Activated T-helper 17 cell treated with anti-CD3 and anti-CD28 coated beads, Interleukin-2, amount 50 U/mL, for 72 hours (primary cell): ENCODE results near the gene RNPS1. TPM values are rescaled to one million over a fixed set of nuclear protein-coding genes. Genes with fewer than 3 reads are reported as not detected.
A peak's percentile ranks its signal among the peaks of the same experiment; 100 is the strongest.
"Not testable (repeated sequence)": the region's sequence is repeated elsewhere in the genome, so short reads cannot be mapped to it uniquely, and the experiment has no call there.

ENCODE experiments used
- ATAC-seq: fragments of 150-1000 bp; cut with Tn5 transposase; replicated peaks from 2 replicates; pipeline ENCODE4 v1.10.0; 2021; ENCODE audit warnings: mild to moderate bottlenecking, moderate library complexity
- H3K27ac Mint-ChIP-seq: one replicate; pipeline ENCODE4 v1.8.0; 2022; ENCODE audit warnings: mixed read lengths
- H3K27me3 Mint-ChIP-seq: one replicate; pipeline ENCODE4 v1.8.0; 2022; ENCODE audit warnings: mixed read lengths
- H3K36me3 Mint-ChIP-seq: one replicate; pipeline ENCODE4 v1.8.0; 2022; ENCODE audit warnings: low read depth, mild to moderate bottlenecking, mixed read lengths
- H3K4me1 Mint-ChIP-seq: one replicate; pipeline ENCODE4 v1.8.0; 2022; ENCODE audit warnings: mixed read lengths
- H3K4me3 Mint-ChIP-seq: one replicate; pipeline ENCODE4 v1.8.0; 2022; ENCODE audit warnings: mild to moderate bottlenecking, mixed read lengths
- H3K9me3 Mint-ChIP-seq: one replicate; pipeline ENCODE4 v1.8.0; 2022; ENCODE audit warnings: mixed read lengths
- total RNA-seq, 2 donors: library from RNA; stranded (reverse); gene quantifications; one replicate each; pipeline ENCODE4 v1.2.3, GENCODE V29; 2022

RNPS1 gene
- total RNA-seq, 2 donors from 2014 or later, result 205 to 314 TPM

- no peak for ATAC-seq
- Mint-ChIP-seq H3K9me3 (no peaks in the 10 kb centered on the region), H3K4me3 (no peak overlapping the region), H3K27ac (no peak overlapping the region), H3K27me3 (no peaks in the 10 kb centered on the region), H3K36me3 (no peaks in the 10 kb centered on the region), H3K4me1 (no peaks in the 10 kb centered on the region)
These were observed 8.7 kb upstream of the RNPS1 start for GRCh38 chr16:2276368-2277195.

DNA sequence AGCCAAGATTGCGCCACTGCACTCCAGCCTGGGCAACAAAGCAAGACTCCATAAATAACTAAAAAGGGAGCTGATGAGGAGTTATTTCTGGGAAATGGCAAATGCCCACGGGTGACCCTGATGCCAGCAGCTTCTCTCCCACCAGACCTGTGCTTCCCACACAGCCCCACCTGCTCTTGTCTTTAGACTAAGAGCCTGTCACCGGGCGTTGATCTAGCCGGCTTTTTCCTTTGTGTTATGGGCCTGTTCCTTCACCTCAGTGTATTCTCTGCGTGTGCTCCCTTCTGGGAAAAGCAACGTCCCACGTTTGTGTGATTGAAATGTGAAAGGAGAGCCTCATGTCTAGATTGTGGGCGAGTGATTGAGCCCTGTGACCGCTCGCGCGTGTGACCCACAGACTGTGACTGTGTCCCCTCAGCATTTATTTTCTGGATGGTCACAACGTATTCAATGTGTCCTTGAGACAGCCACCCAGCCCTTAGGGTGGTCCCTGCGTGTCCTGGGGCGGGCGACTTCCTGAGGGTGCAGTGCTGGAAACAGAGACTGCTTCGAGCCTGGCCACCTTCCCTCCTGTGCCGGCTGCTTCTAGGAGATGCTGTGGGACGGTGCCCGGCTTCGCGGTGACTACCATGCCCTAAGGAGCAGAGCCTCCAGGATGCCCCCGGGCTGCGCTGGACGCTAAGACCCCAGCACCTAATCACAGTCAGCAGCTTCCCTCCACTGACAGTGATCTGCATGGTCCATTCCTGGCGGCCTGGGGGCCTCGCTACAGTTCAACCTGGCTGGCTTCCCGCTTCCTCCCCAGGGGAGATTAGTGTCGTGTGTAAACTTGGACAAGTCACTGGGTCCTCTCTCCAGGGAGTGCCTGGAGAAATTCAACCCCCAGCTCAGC, 7.8 kb upstream of the RNPS1 start:
- no peaks in the 10 kb centered on the region for H3K4me1 Mint-ChIP-seq
- H3K27me3 Mint-ChIP-seq, result no peaks in the 10 kb centered on the region
- no peak for ATAC-seq
- H3K9me3 Mint-ChIP-seq, result no peaks in the 10 kb centered on the region
- H3K36me3 Mint-ChIP-seq, result no peaks in the 10 kb centered on the region
- no peak overlapping the region for H3K27ac Mint-ChIP-seq
- no peak overlapping the region for H3K4me3 Mint-ChIP-seq

DNA sequence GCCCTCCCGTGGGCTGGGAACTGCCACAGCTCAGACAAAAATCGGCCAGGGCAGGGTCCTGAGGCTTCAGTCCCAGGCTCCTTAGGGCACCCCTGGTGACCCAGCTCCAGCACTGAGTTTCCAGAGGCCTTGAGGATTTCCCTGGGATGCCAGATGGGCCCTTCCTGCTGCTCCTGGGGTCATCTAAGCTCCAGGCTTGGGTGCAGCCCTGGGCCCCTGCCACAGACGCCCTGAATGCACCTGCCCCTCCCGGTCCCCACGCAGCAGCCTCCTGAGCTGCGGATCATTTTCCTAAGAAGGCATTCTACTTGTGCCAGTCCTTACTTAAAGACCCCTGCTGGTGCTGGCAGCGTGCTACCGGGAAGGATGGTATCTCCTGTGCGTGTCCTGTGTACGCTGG, 6.0 kb upstream of the RNPS1 start:
- no peak overlapping the region for H3K27ac Mint-ChIP-seq
- no peaks in the 10 kb centered on the region for H3K9me3 Mint-ChIP-seq
- no peaks in the 10 kb centered on the region for H3K36me3 Mint-ChIP-seq
- no peaks in the 10 kb centered on the region for H3K27me3 Mint-ChIP-seq
- ATAC-seq, result no peak
- H3K4me1 Mint-ChIP-seq, result peaks cover 6% of the 10 kb centered on the region
- no peak overlapping the region for H3K4me3 Mint-ChIP-seq

DNA sequence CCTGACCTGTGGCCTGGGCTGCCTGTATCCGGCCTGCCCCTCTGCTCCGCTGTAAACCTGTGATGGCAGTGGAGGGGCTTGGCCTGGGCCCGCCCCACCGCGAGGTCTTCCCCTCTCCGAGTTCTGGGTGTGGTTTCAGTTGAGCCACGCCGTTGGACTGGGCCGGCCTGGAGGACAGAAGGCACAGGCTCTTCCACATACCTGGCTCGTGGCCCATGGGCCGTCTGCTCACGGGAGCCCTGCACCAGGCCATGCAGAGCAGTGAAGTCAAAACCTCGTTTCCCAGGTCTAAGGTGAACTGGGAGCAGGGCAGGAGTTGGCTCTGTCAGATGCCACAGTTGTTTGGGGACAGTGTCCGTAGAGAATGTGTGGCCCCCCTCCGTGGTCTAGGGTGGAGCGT, 5.6 kb upstream of the RNPS1 start:
- H3K9me3 Mint-ChIP-seq, result no peaks in the 10 kb centered on the region
- H3K4me3 Mint-ChIP-seq, result no peak overlapping the region
- ATAC-seq, result no peak
- H3K36me3 Mint-ChIP-seq, result no peaks in the 10 kb centered on the region
- peaks cover 6% of the 10 kb centered on the region for H3K4me1 Mint-ChIP-seq
- H3K27ac Mint-ChIP-seq, result no peak overlapping the region
- no peaks in the 10 kb centered on the region for H3K27me3 Mint-ChIP-seq

DNA sequence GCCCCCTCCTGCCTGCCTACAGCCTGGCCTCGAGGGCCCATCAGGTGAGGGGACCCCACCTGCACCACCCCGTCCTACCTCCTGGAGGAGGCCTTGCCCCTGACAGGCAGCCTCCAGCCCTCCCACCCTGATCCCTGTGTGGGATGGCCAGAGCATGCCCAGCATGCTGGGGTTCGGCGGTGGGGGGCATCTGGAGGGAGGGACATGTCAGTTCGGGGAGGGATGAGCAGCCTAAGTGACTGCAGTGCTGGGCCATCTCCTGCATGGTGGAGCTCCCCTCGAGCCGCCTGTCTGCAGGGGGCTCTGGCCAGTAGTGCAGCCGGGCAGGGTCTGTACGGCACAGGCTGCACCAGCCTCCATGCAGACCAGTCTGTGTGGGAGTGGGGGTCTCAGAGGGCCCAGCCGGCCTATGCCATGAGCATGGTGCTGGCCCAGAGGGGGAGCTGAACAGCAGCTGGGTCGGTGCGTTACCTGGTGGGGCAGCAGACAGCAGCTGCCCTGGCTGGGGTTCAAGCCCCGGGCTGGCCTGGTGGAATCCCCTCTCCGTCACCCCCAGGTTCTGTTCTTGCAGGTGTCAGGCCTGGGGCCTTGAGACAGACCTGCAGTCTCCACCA, 4.0 kb upstream of the RNPS1 start:
- H3K9me3 Mint-ChIP-seq, result no peaks in the 10 kb centered on the region
- peaks cover 10% of the 10 kb centered on the region for H3K36me3 Mint-ChIP-seq
- H3K4me1 Mint-ChIP-seq, result peaks cover 6% of the 10 kb centered on the region
- H3K4me3 Mint-ChIP-seq, result no peak overlapping the region
- no peak overlapping the region for H3K27ac Mint-ChIP-seq
- no peak for ATAC-seq
- H3K27me3 Mint-ChIP-seq, result no peaks in the 10 kb centered on the region

DNA sequence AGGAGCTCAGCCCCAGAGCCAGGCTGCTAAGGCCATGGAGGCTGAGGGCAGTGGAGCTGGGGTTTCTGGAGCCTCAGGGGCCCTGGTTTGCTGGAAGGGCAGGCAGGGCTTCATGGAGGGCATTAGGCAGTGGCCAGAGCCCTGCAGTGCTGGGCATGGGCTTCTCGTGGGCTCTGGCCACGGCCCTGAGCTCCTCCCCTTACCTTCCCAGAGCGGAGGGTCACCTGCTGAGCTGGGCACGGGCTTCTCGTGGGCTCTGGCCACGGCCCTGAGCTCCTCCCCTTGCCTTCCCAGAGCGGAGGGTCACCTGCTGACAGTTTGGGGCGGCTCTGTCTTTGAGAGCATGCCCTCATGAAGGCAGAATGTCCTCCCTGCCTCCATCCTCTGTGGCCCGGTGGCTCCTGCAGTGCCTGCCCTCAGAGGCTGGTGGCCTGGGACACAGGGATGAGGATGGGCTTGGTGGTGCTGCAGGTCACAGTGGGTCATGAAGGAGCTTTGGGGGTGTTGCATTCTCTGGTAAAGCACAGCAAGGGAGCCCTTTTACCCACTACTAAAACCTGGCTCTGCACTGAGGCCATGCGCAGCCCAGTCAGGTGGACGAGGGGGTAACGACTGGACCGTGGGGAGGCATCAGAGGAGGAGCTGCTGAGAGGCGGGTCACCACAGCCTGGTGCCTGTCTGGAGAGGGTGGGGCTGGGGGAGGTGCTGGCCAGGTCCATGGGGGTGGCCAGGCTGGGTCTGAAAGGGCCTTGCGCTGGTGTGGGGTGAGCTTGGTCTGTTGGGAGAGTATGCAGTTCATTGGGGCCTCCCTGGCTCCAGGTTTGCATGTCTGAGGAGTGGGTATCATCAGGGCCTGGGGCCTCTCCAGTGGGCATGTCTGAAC, 2.9 kb upstream of the RNPS1 start:
- Mint-ChIP-seq H3K4me1 (peaks cover 6% of the 10 kb centered on the region), H3K36me3 (peaks cover 21% of the 10 kb centered on the region), H3K4me3 (no peak overlapping the region), H3K9me3 (no peaks in the 10 kb centered on the region), H3K27ac (no peak overlapping the region), H3K27me3 (no peaks in the 10 kb centered on the region)
- ATAC-seq, result no peak

GRCh38 chr16:2270070-2270462, 2.1 kb upstream of the RNPS1 start:
- Mint-ChIP-seq H3K4me1 (peaks cover 7% of the 10 kb centered on the region), H3K27ac (no peak overlapping the region), H3K9me3 (no peaks in the 10 kb centered on the region), H3K36me3 (peaks cover 29% of the 10 kb centered on the region), H3K27me3 (no peaks in the 10 kb centered on the region), H3K4me3 (peak overlapping the region; percentile 88)
- no peak for ATAC-seq

GRCh38 chr16:2267505-2267912, 417 bp downstream of the RNPS1 start:
- Mint-ChIP-seq H3K4me1 (peaks cover 14% of the 10 kb centered on the region), H3K36me3 (peaks cover 54% of the 10 kb centered on the region), H3K27ac (peak overlapping the region; percentile 96), H3K4me3 (peak overlapping the region; percentile 88)
- H3K27me3 Mint-ChIP-seq, H3K9me3 Mint-ChIP-seq: not testable (repeated sequence)
- ATAC-seq, result peak; percentile 77

- not testable (repeated sequence) for ATAC-seq, H3K27me3 Mint-ChIP-seq, H3K9me3 Mint-ChIP-seq
- peaks cover 61% of the 10 kb centered on the region for H3K36me3 Mint-ChIP-seq
- peak overlapping the region; percentile 96 for H3K27ac Mint-ChIP-seq
- H3K4me3 Mint-ChIP-seq, result peak overlapping the region; percentile 88
- peaks cover 14% of the 10 kb centered on the region for H3K4me1 Mint-ChIP-seq
These were observed 1.0 kb downstream of the RNPS1 start for GRCh38 chr16:2266887-2267286.

DNA sequence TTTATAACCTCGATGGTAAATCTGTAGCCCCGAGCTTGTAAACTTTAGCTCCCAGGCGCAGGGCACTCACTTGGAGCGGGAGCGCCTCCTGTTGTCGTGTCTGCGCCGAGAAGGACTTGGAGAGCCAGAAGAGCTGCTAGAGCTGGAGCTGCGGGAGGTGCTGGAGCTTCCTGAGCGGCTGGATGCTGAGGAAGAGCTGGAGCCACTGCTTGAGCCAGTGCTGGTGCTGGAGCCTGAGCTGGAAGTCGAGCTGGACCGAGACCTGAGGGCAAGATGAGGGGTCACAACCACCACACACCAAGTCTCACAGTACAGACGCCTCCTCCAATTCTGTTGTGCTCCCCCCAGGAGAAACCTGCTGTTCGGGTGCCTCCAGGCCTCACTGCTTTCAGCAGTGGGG, 4.9 kb downstream of the RNPS1 start:
- H3K36me3 Mint-ChIP-seq, result peaks cover 97% of the 10 kb centered on the region
- H3K27me3 Mint-ChIP-seq, H3K9me3 Mint-ChIP-seq, H3K4me1 Mint-ChIP-seq, H3K27ac Mint-ChIP-seq, H3K4me3 Mint-ChIP-seq, ATAC-seq: not testable (repeated sequence)

GRCh38 chr16:2260250-2260649, 7.7 kb downstream of the RNPS1 start:
- Mint-ChIP-seq H3K4me1 (peaks cover 9% of the 10 kb centered on the region), H3K36me3 (peaks cover 100% of the 10 kb centered on the region), H3K27ac (no peak overlapping the region), H3K9me3 (no peaks in the 10 kb centered on the region), H3K4me3 (no peak overlapping the region), H3K27me3 (no peaks in the 10 kb centered on the region)
- no peak for ATAC-seq

DNA sequence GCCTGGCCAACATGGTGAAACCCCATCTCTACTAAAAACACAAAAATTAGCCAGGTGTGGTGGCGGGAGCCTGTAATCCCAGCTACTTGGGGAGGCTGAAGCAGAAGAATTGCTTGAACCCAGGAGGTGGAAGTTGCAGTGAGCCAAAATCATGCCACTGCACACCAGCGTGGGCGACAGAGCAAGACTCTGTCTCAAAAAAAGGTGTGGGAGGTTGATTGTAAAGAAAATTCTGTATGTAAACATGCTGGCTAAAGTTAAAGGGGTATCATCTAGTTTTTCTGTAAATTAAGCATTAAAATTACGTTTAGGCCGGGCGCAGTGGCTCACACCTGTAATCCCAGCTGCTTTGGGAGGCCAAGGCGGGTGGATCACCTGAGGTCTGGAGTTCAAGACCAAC, 9.4 kb downstream of the RNPS1 start:
- not testable (repeated sequence) for H3K27me3 Mint-ChIP-seq, ATAC-seq, H3K9me3 Mint-ChIP-seq, H3K4me3 Mint-ChIP-seq, H3K27ac Mint-ChIP-seq, H3K4me1 Mint-ChIP-seq
- H3K36me3 Mint-ChIP-seq, result peaks cover 100% of the 10 kb centered on the region

DNA sequence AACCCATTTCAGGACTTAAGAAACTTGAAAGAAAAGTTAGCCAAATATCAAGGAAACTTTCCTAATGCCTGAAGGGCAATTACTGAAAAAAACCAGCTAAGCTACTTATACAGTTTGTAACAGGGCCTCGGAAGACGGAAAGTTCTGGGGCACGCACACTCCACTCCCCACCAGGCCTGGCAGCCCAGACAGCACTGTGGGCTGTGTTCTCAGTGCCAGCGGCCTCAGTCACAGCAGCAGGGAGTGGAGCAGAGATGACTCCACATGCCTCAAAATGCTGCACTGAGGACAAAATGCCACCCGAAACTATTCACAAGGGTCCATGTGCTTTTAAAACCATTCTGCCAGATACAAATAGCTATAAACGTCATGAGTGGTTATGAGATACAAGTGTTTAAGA, 10.2 kb downstream of the RNPS1 start:
- H3K27me3 Mint-ChIP-seq, result no peaks in the 10 kb centered on the region
- peaks cover 100% of the 10 kb centered on the region for H3K36me3 Mint-ChIP-seq
- no peaks in the 10 kb centered on the region for H3K4me1 Mint-ChIP-seq
- H3K4me3 Mint-ChIP-seq, result no peak overlapping the region
- no peak overlapping the region for H3K27ac Mint-ChIP-seq
- no peaks in the 10 kb centered on the region for H3K9me3 Mint-ChIP-seq
- no peak for ATAC-seq
